HEK293 (cell line): Measurements from ENCODE around the gene COL19A1.

Experiments used
- CTCF ChIP-seq: fragments of 450-650 bp; formaldehyde crosslinking; IDR thresholded peaks from 2 replicates; pipeline ENCODE4 v1.5.1; 2016; ENCODE audit warnings: missing biosample characterization, missing genetic modification characterization
- PBX3 ChIP-seq: sonication (generic); formaldehyde crosslinking; IDR thresholded peaks from 2 replicates; pipeline ENCODE4 v1.8.1; 2022; ENCODE audit warnings: mild to moderate bottlenecking, moderate library complexity, missing genetic modification reagents
- SCRT2 ChIP-seq: fragments of 450-650 bp; formaldehyde crosslinking; IDR thresholded peaks from 2 replicates; pipeline ENCODE4 v1.5.1; 2016; ENCODE audit warnings: missing biosample characterization, missing genetic modification characterization
- TCF7L2 ChIP-seq: IDR thresholded peaks from 2 replicates; pipeline ENCODE4 v1.6.1; 2011; ENCODE audit warnings: low read depth, mild to moderate bottlenecking, inconsistent platforms, low read length, moderate library complexity, borderline replicate concordance
- ZNF10 ChIP-seq: fragments of 450-650 bp; formaldehyde crosslinking; IDR thresholded peaks from 2 replicates; pipeline ENCODE4 v1.5.1; 2017; ENCODE audit warnings: missing biosample characterization, missing genetic modification characterization
- ZNF202 ChIP-seq: fragments of 450-650 bp; formaldehyde crosslinking; IDR thresholded peaks from 2 replicates; pipeline ENCODE4 v1.5.1; 2016; ENCODE audit warnings: missing biosample characterization, missing genetic modification characterization, borderline replicate concordance
- ZNF274 ChIP-seq, 2 experiments: fragments of 200-500 bp in 1 of 2; fragments of 450-650 bp in 1 of 2; sonication (Bioruptor generic) in 1 of 2; formaldehyde crosslinking in 1 of 2; IDR thresholded peaks; 2 replicates each; pipeline versions ENCODE4 v1.5.1 to v1.6.1; 2014 to 2016; ENCODE audit warnings: borderline replicate concordance in 1 of 2, inconsistent platforms in 1 of 2, low read length in 1 of 2, missing biosample characterization in 1 of 2, missing genetic modification characterization in 1 of 2
- ZNF777 ChIP-seq: fragments of 450-650 bp; formaldehyde crosslinking; IDR thresholded peaks from 2 replicates; pipeline ENCODE4 v1.5.1; 2017; ENCODE audit warnings: missing biosample characterization, missing genetic modification characterization, borderline replicate concordance

- no peak for TF ChIP-seq ZNF777
- TF ChIP-seq CTCF (tag by site-specific recombination): no peak
- no peak for TF ChIP-seq SCRT2
- no peak for TF ChIP-seq ZNF10 (tag by site-specific recombination)
- TF ChIP-seq ZNF202 (tag by site-specific recombination): no peak
- no peak for TF ChIP-seq PBX3 (CRISPR knock-in tag)
- no peak for TF ChIP-seq TCF7L2
- TF ChIP-seq ZNF274 (IDR thresholded peaks at IDR 0.05; ENCODE audit: low read length): no peak
- TF ChIP-seq ZNF274 (tag by site-specific recombination; IDR thresholded peaks at IDR 0.05; ENCODE audit: borderline replicate concordance): no peak
Observed at GRCh38 chr6:70221715-70222438, 355.5 kb downstream of the COL19A1 start.
